Astrocyte of the hippocampus (primary cell): ENCODE data around the gene BPIFB4.
A peak's percentile ranks its signal among the peaks of the same experiment; 100 is the strongest.
"Not testable (repeated sequence)": the region's sequence is repeated elsewhere in the genome, so short reads cannot be mapped to it uniquely, and the experiment has no call there.

ENCODE experiments used
- DNase-seq: peaks from one replicate; pipeline ENCODE4 v3.0.0; 2011; ENCODE audit warnings: low read depth, low spot score

Gene BPIFB4

DNA sequence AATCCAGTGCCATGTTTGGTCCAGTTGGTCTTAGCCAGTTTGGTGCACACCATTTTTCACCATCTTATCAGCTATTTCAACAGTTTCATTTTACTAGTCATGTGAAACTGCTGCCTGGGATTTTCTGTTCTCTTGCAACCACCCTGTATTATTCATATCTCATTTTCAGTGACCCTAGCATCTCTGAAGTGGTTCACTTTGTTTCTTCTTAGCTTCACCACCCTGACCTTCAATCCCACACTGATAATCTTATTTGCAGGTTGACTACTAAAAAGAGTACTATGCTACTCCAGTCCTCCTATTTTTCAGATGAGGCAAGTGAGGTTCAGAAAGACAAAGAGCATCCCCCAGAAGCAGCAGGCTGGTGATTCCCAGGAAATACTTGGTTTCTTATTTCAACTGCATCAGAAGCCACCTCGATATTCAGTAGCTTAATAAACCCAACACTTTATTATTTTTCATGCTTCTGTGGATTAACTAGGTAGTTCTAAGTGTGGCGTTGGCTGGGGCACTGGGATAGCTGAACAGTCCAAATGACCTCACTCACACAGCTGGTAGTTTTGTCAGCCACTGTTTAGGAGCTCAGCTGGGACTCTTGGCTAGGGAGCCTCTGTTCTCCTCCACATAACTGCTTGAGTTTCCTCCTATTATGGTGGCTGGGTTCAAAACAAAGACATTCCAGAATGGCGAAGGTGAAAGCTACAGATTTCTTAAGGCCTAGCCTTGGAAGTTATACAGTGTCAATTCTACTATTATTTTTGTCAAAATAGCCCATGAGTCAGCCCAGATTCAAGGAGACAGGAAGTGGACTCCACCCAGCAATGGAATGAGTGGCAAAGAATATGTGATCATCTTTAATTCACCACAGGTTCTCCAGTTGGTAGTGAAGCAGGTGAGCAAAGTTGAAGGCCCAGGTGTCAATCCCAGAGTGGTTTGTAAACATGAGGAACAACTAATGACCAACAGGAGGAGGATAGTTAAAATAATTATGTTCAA is 40.6 kb downstream of the BPIFB4 start:
- no peak for DNase-seq

DNA sequence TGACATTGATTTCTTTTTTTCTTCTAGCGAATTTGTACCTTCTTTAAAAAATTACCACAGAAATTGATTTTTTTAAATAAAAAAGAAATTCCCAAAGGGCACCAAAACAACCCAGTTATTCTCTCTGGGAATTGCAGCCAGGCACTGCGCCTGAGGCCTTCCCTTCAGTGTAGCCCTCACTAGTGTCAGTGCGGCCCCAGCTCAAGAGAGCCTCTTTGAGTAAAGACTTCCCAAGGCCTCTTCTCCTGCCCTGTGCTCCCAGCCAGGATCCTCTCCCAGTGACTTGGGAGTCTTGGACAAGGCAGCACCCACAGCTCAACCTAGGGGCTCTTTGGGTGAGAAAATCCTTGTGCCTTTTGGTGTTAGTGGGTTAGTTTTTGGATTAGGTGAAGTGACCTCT is 41.5 kb downstream of the BPIFB4 start:
- DNase-seq = no peak

DNA sequence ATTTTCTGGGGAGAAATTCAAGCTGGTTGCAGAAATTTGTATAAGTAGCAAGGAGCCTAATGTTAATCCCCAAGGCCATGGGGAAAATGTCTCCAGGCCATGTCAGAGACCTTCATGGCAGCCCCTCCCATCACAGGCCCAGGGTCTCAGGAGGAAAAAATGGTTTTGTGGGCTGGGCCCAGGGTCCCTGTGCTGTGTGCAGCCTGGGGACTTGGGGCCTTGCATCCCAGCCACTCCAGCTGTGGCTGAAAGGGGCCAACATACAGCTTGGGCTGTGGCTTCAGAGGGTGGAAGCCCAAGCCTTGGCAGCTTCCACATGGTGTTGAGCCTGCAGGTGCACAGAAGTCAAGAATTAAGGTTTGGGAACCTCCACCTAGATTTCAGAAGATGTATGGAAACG is 42.9 kb downstream of the BPIFB4 start:
- not testable (repeated sequence) for DNase-seq

DNA sequence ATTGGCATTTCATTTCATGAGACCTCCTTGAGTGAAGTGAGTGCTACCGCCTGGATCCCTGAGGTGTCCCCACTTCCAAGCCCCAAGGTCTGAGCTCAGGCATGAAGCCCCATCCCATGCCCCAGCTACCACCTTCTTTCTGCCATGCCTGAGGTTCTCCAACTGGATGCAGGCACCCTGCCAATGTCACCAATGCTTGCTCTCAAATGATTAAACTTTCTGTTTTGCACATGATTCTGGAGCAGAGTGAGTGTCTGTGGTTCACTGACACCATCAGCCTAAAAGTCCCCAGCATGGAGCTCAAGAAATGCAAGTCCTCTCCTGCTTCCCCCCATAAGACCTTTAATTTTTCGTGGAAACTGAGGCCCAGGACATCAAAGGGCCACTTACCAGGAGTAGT is 44.8 kb downstream of the BPIFB4 start:
- DNase-seq = no peak

DNA sequence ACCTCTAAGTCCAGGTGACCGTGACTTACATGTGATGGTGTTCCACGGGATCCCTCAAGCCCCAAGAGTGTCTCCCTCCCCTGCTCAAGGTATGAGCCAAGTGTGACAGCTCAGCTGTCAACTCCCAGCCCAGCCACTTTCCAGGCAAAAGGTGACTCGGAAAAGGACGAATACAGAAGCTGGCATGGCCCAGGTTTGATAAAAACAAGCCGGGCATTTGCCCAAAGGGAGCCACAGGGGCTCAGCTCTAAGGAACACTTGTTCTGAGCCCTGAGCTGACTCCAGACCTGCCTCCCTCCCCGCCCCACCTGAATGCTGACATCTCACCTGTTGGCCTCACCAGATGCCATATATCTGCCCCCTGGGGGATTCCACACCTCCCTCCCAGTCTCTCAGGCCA is 45.6 kb downstream of the BPIFB4 start:
- no peak for DNase-seq

DNA sequence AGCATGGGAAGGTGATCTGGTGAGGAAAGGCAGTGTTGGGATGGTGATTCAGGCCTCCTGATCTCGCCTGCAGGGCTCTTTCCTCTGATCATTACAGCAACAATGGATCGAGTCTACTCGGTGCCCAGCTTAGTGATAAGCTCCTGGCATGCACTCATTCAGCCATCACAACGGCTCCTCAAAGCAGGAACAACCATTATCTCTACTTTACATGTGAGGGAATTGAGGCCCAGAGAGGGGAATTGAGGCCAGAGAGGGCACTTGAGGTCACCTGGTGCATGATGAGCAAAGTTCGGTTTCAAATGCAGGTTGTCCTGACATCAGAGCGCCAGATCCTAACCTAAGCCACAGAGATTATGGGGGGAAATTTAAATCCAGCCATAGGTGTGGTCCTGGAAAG is 46.5 kb downstream of the BPIFB4 start:
- DNase-seq = no peak

DNA sequence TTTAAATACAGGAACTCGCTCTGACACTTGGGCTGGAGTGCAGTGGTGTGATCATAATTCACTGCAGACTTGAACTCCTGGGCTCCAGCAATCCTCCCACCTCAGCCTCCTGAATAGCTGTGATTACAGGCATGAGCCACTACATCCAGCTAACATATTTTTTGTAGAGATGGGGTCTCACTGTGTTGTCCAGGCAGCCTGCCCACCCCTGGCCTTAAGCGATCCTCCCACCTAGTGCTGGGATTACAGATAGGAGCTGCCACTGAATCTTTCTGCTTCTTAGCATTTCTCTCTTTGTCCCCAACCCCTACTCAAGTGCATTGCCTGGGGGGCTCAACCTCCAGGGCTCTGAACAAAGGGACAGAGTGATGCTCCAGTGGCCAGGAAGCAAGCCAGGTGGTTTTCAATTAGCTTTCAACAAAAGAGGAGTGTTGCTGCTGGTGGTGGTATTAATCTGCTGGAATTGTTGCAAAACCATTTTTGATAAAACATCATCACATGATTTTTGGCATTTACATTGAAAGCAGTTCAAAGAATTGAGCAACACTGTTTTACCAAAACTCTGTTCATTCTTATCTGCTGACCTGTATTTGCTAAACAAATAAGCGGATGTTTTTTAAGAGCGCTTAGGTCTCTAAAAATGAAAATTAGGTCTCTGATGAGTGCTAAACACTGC is 48.1 kb downstream of the BPIFB4 start:
- DNase-seq = no peak

DNA sequence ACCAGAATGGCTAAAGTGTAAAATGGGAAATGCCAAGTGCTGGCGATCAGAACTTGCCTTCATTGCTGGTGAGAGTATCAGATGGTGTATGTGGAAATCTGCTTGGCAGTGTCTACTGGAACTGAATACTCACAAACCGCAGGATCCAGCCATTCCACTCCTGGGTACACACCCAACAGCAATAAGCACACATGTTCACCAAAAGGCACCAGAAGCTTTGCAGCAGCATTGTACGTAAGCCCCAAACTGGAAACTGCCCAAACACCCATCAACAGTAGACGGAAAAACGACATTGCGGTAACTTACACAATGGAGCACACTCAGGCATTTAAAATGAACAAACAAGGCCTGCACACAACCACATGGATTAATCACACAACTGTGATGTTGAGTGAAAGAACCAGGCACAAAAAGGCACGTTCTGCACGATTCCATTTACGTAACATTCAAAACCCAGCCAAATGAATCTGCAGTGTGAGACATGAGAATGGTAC is 51.2 kb downstream of the BPIFB4 start:
- DNase-seq = peak; percentile 75

DNA sequence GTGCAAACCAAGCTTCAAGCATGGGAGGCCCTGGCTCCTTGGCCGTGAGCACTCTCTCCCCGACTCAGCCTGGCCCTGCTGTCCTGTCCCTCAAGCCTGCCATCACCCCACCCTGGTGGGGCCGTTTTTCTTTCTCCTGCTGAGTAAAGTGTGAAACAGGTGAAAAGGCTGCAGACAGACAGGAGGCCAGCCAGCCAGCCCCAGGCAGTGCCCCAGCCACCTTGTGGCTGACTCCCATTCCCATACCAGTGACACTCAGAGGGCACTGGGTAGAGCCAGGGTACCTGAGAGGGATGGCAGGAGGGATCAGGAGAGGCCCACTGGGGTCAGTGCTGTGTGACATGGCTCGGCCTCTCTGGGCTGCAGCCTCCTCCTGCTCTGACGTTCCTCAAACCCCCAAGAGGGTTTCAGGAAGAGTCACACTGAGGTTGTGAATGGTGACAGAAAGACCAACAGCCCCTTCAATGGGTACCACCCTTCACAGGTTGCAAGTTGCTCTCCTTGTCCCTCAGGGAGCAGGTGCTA is 52.6 kb downstream of the BPIFB4 start:
- no peak for DNase-seq

DNA sequence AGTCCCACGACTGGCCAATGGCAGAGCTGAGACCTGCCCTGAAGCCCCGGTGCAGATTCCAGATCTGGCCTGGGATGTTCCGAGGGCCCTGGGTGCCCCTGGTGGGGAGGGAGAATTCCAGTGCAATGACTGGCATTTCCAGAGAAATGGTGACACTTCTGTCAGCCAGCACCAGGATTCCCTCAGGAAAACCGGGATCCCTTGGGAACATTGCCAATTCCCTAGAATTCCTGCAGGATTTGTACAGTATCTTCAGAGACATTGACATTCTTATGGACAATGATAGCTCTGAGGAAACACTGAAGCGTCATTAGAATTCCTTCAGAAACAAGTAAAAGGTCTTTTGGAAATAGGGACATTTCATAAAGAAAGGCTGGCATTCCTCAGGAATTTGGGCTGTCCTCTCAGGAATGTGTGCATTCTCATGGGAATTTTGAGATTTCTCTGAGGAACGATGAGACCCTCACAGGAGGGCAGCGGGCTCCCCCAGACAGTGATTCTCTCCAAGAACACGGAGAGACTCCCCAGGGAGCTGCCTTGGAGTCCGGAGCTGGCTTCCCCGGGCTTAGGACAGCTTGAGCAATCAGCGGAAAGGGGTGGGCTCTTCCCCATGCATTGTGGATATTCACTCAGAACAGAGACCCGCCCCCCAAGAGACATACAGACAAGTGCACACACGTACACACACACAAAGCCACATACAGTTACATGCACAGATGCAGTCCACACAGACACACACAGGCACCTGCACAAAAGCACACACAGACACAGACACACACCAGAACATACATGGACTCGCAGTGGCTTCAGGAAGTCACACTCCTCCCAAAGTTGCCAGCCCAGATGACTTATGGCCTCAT is 53.3 kb downstream of the BPIFB4 start:
- no peak for DNase-seq

DNA sequence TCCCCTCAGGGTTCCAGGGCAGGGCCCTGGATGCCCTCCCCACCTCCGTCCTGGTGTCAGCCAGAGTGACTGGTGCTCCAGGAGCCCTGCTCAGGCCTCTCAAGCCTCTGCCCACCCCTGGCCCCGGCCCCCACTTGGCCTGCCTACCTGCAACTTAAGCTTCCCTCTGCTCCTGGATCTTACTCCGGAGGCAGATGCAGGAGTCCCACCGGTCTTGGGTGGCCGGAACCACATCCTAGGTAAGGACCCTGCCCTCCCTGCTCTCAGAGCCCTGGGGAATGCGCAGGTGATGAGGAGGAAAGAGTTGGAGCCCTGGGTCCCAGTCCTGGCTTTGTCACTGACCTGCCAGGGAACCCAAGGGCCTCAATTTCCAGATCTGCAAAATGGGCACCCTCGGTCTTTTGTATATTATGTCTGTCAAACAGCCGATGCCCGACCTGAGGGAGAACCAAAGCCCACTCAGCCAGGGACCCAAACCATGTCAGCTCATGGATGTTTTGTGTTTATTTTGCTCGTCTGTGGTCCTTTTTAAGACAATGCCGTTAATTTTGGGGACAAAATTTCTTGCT is 54.0 kb downstream of the BPIFB4 start:
- DNase-seq = no peak

DNA sequence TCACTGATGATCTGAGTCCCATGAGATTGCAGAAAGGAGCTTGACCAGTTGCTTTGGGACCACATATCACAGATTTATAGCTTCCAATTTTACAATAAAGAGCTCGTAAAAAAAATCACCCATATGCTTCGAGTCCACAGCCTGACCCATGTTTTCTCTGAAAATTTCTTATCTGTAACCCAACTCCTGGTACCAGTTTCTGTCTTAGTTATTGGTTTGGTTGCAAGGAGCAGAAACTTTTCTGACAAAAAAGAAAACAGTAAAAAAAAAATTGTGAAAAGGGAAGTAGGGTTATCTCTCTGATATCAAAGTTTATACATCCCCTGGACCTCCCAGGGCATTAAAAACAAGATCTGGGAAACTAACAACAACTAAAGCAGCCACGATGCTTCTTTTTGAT is 57.8 kb downstream of the BPIFB4 start:
- DNase-seq = no peak

DNA sequence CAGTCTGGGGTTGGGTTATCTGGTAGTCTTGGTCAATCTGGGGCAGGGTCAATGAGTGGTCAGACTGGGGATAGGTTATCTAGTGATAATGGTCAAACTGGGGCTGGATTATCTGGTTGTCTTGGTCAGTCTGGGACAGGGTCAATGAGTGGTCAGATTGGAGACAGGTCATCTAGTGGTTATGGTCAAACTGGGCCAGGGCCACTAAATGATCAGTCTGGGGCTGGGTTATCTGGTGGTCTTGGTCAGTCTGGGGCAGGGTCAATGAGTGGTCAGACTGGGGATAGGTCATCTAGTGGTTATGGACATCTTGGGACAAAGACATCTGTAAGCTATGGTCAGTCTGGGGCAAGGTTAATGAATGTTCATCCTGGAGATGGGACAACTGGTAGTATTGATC is 60.0 kb downstream of the BPIFB4 start:
- no peak for DNase-seq

DNA sequence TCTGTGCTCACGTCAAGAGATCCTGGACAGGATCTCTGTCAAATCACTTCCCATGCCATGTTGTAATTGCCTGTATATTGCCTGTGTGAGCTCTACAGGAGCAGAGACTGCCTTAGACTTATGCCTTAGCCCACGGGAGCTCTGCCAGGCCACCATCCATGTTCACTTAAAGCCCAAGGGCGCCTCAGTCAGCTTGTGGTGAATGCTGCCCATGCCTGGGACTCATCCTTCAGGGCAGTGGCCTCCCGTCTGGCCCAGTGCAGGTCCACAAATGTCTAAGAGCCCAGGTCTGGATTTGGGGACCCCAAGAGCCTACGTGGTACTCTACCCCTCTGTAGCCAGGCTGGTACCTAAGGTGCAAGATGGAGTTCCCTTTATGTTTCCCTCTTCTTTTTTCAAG is 66.1 kb downstream of the BPIFB4 start:
- no peak for DNase-seq

DNA sequence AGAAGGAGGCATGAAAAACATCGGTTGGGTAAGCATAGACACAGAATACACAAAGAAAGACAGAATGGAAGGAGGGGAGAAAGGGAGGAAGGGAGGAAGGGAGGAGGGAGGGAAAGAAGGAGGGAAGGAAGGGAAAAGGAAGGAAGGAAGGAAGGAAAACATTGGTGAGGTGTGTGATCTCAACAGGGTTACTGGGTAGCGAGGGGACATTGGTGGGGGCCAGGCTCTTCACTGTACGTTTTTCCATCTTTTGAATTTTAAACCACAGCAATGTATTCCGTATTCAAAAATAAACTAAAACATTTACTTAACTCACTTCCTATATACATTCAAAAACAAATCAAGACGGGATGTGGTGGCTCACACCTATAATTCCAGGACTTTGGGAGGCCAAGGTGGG is 67.9 kb downstream of the BPIFB4 start:
- DNase-seq = no peak

DNA sequence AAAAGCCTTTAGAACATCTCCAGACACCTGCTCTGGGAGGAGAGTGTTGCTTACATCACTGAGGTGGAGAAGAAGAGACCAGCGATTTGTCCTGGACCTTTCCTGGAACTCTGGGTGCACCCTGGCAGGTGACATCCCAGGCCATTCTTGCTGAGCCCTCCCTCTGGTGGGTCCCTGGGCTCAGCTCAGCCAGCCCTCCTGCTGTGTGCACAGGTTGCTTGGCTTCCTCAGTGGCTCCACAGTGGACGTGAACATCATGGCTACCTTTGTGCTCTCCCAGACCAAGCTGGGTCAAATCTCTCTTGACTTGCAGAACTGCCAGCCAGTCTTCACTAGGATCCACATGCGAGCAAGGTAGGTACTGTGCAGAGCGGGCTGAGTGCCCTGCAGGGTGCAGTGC is 68.6 kb downstream of the BPIFB4 start:
- no peak for DNase-seq

DNA sequence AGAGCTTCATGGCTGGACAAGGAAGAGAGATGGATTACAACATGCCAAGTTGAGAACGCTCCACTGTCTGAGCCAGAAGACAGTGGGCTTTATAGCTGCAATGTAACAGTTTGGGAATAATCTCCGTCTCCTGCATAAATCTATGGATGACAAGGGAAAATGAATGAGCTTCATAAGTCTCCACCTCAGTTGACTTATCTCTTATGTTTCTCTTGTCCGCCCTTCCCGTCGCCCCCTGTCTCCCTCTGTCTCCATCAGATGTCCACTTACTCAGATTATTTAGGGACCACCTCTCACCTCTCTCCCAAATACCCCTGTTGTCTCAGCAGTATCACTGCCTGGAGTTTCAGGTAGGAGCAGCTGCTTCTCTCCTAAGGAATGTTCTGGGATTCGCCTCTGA is 74.8 kb downstream of the BPIFB4 start:
- no peak for DNase-seq

DNA sequence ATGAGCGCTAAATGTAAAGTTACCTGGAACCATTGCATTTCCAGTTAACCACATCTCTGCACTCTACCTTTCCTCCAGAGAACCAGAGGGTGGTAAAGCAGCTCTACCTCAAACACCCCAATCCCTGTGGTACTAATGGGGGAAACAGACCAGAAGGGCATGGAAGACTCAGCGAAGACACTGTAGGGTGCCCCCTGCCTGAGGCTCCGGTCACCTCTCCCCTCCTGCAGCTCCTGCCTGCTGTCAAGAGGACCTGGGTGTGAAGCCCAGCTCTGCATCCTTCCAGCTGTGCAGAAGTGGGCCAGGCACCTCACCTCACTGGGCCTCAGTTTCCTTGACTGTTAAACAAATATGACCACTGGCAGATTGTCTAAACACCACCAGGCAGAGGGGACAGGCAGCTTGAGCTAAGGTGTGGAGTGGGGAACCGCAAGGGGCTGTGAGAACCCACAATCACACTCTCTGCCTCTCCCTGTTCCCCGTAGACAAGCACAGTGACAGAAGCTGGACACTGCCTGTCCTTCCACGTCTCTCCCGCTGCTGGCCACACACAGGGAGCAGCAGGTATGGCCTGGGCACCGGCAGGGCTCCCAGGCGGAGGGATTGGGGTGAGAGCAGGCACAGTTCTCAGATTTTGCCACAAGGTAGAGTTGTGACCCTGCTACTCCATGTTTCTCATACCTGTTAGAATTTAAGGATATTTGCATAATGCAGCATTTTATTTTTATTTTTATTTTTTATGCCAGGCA is 79.4 kb downstream of the BPIFB4 start:
- no peak for DNase-seq

DNA sequence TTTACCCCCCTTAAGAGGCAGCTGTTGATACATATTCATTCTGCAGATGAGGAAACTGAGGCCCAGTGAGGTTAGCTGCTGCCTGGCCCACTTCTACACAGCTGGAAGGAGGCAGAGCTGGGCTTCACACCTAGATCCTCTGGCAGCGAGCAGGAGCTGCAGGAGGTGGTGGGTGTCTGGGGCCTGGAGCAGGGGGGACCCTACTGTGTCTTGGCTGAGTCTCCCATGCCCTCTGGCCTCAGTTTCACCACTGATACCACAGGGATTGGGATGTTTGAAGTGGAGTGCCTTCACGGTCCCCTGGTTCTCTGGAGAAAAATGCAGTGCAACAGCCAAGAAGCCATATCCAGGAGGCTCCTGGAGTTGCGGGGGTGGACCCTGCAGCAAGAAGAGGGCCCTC is 80.3 kb downstream of the BPIFB4 start:
- DNase-seq = no peak

DNA sequence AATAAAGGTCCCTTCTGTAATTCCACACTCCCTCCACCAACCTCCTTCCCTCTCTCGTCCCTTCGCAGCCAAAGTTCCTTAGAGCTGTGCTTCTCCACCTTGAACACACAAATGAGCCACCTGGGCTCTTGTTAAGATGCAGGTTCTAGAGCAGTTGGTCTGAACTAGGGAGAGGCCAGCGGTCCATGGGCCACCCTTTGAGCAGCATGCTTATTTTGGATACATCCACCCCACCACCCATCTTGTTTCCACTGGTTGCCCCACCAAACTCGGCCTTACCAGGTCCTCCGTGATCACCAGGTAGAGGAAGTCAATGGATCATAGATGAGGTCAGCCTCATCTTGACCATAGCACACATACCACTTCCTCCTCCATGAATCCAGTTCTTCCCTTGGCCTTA is 81.2 kb downstream of the BPIFB4 start:
- no peak for DNase-seq
